Chondrocyte (in vitro differentiated cells): ENCODE data around the gene COG2. TPM values are rescaled to one million over a fixed set of nuclear protein-coding genes. Genes with fewer than 3 reads are reported as not detected.

ENCODE experiments used
- DNase-seq: peaks from one replicate; pipeline ENCODE4 v3.0.0; 2021; ENCODE audit warnings: mixed read lengths, low spot score
- H3K27ac Mint-ChIP-seq: one replicate; pipeline ENCODE4 v1.8.0; 2021; ENCODE audit warnings: mild to moderate bottlenecking, moderate library complexity, mixed read lengths; ENCODE audit not compliant: unreplicated experiment
- H3K27me3 Mint-ChIP-seq: 2 replicates; pipeline ENCODE4 v1.8.0; 2021; ENCODE audit warnings: low read depth, mixed read lengths
- H3K36me3 Mint-ChIP-seq: 2 replicates; pipeline ENCODE4 v1.8.0; 2021; ENCODE audit warnings: low read depth, mixed read lengths
- H3K4me1 Mint-ChIP-seq: 2 replicates; pipeline ENCODE4 v1.8.0; 2021; ENCODE audit warnings: low read depth, mild to moderate bottlenecking, mixed read lengths
- H3K4me3 Mint-ChIP-seq: one replicate; pipeline ENCODE4 v1.8.0; 2021; ENCODE audit warnings: mild to moderate bottlenecking, moderate library complexity, mixed read lengths; ENCODE audit not compliant: unreplicated experiment
- H3K9me3 Mint-ChIP-seq: 2 replicates; pipeline ENCODE4 v1.8.0; 2021; ENCODE audit warnings: low read depth, mixed read lengths
- total RNA-seq: library from RNA; stranded (reverse); gene quantifications from 3 replicates; pipeline ENCODE4 v1.2.1, GENCODE V29; 2021
- TF ChIP-seq, protein P1 (sequence below): fragments of 200-600 bp; sonication (generic); IDR thresholded peaks from 2 replicates; pipeline ENCODE4 v1.5.0; 2021; ENCODE audit warnings: antibody characterized with exemption, mild to moderate bottlenecking, moderate library complexity

The COG2 gene
- total RNA-seq, 1 donor from 2014 or later: 24.1 TPM

GRCh38 chr1:230669543-230669942 lies 27.3 kb downstream of the COG2 start:
- H3K27me3 Mint-ChIP-seq: no peaks in the 10 kb centered on the region
- H3K27ac Mint-ChIP-seq: no peak overlapping the region
- peaks cover 44% of the 10 kb centered on the region for H3K36me3 Mint-ChIP-seq
- DNase-seq: no peak
- no peaks in the 10 kb centered on the region for H3K4me1 Mint-ChIP-seq
- TF ChIP-seq, protein P1, sequence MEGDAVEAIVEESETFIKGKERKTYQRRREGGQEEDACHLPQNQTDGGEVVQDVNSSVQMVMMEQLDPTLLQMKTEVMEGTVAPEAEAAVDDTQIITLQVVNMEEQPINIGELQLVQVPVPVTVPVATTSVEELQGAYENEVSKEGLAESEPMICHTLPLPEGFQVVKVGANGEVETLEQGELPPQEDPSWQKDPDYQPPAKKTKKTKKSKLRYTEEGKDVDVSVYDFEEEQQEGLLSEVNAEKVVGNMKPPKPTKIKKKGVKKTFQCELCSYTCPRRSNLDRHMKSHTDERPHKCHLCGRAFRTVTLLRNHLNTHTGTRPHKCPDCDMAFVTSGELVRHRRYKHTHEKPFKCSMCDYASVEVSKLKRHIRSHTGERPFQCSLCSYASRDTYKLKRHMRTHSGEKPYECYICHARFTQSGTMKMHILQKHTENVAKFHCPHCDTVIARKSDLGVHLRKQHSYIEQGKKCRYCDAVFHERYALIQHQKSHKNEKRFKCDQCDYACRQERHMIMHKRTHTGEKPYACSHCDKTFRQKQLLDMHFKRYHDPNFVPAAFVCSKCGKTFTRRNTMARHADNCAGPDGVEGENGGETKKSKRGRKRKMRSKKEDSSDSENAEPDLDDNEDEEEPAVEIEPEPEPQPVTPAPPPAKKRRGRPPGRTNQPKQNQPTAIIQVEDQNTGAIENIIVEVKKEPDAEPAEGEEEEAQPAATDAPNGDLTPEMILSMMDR: no peak
- H3K4me3 Mint-ChIP-seq: no peak overlapping the region
- no peaks in the 10 kb centered on the region for H3K9me3 Mint-ChIP-seq

GRCh38 chr1:230674581-230674980 lies 32.3 kb downstream of the COG2 start:
- no peaks in the 10 kb centered on the region for H3K4me1 Mint-ChIP-seq
- H3K4me3 Mint-ChIP-seq: no peak overlapping the region
- peaks cover 47% of the 10 kb centered on the region for H3K36me3 Mint-ChIP-seq
- no peak for DNase-seq
- H3K27ac Mint-ChIP-seq: no peak overlapping the region
- H3K9me3 Mint-ChIP-seq: peaks cover 11% of the 10 kb centered on the region
- no peaks in the 10 kb centered on the region for H3K27me3 Mint-ChIP-seq
- TF ChIP-seq, protein P1: no peak

GRCh38 chr1:230677200-230677599 lies 34.9 kb downstream of the COG2 start:
- H3K27me3 Mint-ChIP-seq: no peaks in the 10 kb centered on the region
- peaks cover 11% of the 10 kb centered on the region for H3K9me3 Mint-ChIP-seq
- DNase-seq: no peak
- H3K4me3 Mint-ChIP-seq: no peak overlapping the region
- TF ChIP-seq, protein P1: no peak
- H3K27ac Mint-ChIP-seq: no peak overlapping the region
- peaks cover 36% of the 10 kb centered on the region for H3K36me3 Mint-ChIP-seq
- peaks cover 10% of the 10 kb centered on the region for H3K4me1 Mint-ChIP-seq

DNA sequence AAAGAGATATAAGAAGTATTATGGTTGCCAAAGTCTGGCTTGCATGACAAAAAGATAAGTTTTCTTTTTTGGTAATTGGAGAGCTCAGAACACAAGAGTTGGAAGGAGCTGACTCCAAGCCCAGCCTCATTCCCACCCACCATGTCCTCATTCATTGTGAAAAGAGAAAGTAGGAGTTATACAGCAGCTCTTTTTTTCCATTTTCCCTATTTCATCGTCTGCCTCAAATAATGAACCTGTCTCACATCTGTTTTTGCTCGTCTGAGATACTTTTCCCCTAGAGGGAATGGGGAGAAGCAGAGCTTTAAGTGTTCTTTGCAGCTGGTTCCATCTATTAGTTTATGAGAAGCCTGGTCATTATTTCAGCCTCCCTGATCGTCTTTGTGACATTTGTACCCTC lies 36.9 kb downstream of the COG2 start:
- TF ChIP-seq, protein P1: no peak
- Mint-ChIP-seq H3K4me3 (no peak overlapping the region), H3K9me3 (peaks cover 11% of the 10 kb centered on the region), H3K4me1 (peaks cover 25% of the 10 kb centered on the region), H3K27ac (no peak overlapping the region), H3K27me3 (no peaks in the 10 kb centered on the region), H3K36me3 (peaks cover 32% of the 10 kb centered on the region)
- DNase-seq: no peak

GRCh38 chr1:230679825-230680224 lies 37.5 kb downstream of the COG2 start:
- DNase-seq: no peak
- H3K9me3 Mint-ChIP-seq: peaks cover 11% of the 10 kb centered on the region
- no peak overlapping the region for H3K4me3 Mint-ChIP-seq
- TF ChIP-seq, protein P1: no peak
- H3K4me1 Mint-ChIP-seq: peaks cover 25% of the 10 kb centered on the region
- peaks cover 31% of the 10 kb centered on the region for H3K36me3 Mint-ChIP-seq
- H3K27ac Mint-ChIP-seq: no peak overlapping the region
- no peaks in the 10 kb centered on the region for H3K27me3 Mint-ChIP-seq
